Measurements from ENCODE around the gene SLC38A1.

The SLC38A1 gene

DNA sequence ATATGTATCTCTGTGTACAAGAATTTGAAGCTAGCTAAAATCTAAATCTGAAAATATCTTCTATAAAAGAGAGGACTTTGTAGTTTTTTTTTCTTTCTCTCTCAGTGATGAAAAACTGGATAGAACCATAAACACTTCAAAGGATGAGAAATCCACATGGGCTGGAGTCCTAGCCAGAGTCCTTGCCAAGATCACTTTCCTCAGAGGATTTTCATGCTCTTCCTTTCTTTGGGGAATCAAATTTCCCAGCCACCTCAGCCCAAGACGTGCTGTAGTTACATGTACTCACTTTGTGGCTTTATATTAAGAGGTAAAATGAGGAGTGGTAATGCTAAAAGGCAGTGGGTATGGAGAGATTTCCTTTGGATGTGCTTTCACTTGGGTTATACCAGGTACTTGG is 110.3 kb downstream of the SLC38A1 start:
- Histone ChIP-seq H3K4me3 (ENCODE audit: insufficient read depth, low read depth, low read length, poor library complexity, severe bottlenecking) (no peak overlapping the region), H3K36me3 (ENCODE audit: control insufficient read depth, insufficient read depth, low read length) (no peaks in the 10 kb centered on the region), H3K9me3 (ENCODE audit: control insufficient read depth, low read length) (no peaks in the 10 kb centered on the region), H3K27ac (ENCODE audit: insufficient read depth, low read length, poor library complexity, severe bottlenecking) (no peak overlapping the region), H3K4me1 (ENCODE audit: control insufficient read depth, insufficient read depth, low read length, poor library complexity, severe bottlenecking) (no peaks in the 10 kb centered on the region), H3K27me3 (replicated peaks; ENCODE audit: control insufficient read depth, insufficient read depth, low read length, poor library complexity, severe bottlenecking) (no peaks in the 10 kb centered on the region)
- DNase-seq: no peak

DNA sequence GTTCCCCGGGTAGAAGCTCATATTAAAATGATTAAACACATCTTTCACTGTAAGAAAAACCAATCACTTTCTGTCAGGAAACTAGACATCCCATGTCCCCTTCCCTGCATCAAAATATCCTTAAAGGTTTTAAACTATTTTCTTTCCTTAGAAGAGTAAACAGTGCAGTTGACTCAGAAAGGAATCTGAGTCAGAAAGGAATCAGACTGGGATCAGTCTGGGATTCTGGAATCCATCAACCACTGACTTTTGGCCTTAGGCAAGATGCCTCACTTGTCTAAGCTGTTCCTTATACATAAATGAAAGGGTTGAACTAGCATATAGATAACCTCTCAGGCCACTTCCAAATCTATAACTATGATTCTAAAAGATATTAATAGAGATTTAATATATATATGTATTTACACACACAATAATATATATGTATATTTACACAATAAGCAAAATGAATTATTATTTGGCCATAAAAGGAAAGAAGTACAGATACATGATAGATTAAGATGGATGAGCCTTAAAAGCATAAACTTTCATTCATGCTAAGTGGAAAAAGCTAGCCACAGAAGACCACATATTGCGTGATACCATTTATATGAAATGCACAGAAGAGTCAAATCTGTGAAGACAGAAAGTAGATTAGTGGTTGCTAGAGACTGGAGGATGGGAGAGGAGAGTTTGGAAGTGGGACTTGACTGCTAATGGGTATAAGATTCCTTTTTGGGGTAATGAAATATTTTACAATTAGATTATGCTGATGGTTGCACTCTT is 114.4 kb downstream of the SLC38A1 start:
- Histone ChIP-seq H3K9me3 (ENCODE audit: control insufficient read depth, low read length) (no peaks in the 10 kb centered on the region), H3K4me3 (ENCODE audit: insufficient read depth, low read depth, low read length, poor library complexity, severe bottlenecking) (no peak overlapping the region), H3K4me1 (ENCODE audit: control insufficient read depth, insufficient read depth, low read length, poor library complexity, severe bottlenecking) (no peaks in the 10 kb centered on the region), H3K27me3 (replicated peaks; ENCODE audit: control insufficient read depth, insufficient read depth, low read length, poor library complexity, severe bottlenecking) (no peaks in the 10 kb centered on the region), H3K36me3 (ENCODE audit: control insufficient read depth, insufficient read depth, low read length) (no peaks in the 10 kb centered on the region), H3K27ac (ENCODE audit: insufficient read depth, low read length, poor library complexity, severe bottlenecking) (no peak overlapping the region)
- no peak for DNase-seq

DNA sequence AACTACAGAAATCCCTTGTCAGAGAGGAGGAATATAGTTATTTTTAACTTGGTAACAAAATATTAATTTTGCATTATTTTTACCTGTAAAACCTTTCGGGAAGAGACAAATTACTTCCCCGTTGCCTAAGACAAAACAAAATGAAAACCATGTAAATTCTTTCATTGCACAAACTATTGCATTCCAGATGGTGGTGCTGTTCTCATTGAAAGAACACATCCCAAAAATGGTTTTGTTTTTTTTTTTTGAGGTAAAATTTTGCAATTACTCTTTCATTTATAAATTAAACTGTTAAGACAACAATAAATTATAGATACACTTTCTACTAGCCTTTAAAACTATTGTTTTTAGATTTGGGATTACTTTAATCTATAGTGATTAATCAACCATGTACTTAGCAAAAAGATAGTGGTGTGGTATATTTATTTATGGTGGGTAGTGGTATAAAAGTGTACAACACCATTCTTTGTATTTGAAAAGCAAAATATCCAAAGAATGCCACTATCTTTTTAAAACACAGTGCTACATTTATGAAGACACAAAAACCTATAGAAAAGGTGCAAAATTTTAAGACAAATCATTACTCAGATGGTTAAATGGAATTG is 115.5 kb downstream of the SLC38A1 start:
- Histone ChIP-seq H3K4me3 (ENCODE audit: insufficient read depth, low read depth, low read length, poor library complexity, severe bottlenecking) (no peak overlapping the region), H3K36me3 (ENCODE audit: control insufficient read depth, insufficient read depth, low read length) (no peaks in the 10 kb centered on the region), H3K27ac (ENCODE audit: insufficient read depth, low read length, poor library complexity, severe bottlenecking) (no peak overlapping the region), H3K4me1 (ENCODE audit: control insufficient read depth, insufficient read depth, low read length, poor library complexity, severe bottlenecking) (no peaks in the 10 kb centered on the region), H3K27me3 (replicated peaks; ENCODE audit: control insufficient read depth, insufficient read depth, low read length, poor library complexity, severe bottlenecking) (no peaks in the 10 kb centered on the region), H3K9me3 (ENCODE audit: control insufficient read depth, low read length) (no peaks in the 10 kb centered on the region)
- DNase-seq: no peak

DNA sequence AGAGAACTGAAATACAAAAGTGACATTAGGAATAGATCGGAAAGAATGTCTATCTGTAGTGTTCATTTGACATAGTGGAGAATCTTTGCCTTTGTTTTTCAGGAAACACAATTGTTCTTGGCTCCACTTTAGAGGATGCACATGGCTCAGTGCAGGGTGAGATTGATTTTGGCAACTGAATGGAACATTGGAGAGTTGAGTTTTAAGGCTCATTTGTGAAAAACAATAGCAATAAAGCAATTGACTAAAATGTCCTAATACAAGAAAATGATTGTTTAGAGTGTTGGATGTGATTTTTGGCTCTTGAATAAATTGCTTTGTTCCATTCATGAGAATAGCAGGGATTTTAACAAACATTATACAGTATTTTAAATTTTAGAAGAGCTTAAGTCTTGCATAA is 116.4 kb downstream of the SLC38A1 start:
- no peaks in the 10 kb centered on the region for H3K27me3 ChIP-seq (replicated peaks; ENCODE audit: control insufficient read depth, insufficient read depth, low read length, poor library complexity, severe bottlenecking)
- no peaks in the 10 kb centered on the region for H3K36me3 ChIP-seq (ENCODE audit: control insufficient read depth, insufficient read depth, low read length)
- DNase-seq: no peak
- H3K4me1 ChIP-seq (ENCODE audit: control insufficient read depth, insufficient read depth, low read length, poor library complexity, severe bottlenecking): no peaks in the 10 kb centered on the region
- H3K4me3 ChIP-seq (ENCODE audit: insufficient read depth, low read depth, low read length, poor library complexity, severe bottlenecking): no peak overlapping the region
- no peak overlapping the region for H3K27ac ChIP-seq (ENCODE audit: insufficient read depth, low read length, poor library complexity, severe bottlenecking)
- no peaks in the 10 kb centered on the region for H3K9me3 ChIP-seq (ENCODE audit: control insufficient read depth, low read length)

DNA sequence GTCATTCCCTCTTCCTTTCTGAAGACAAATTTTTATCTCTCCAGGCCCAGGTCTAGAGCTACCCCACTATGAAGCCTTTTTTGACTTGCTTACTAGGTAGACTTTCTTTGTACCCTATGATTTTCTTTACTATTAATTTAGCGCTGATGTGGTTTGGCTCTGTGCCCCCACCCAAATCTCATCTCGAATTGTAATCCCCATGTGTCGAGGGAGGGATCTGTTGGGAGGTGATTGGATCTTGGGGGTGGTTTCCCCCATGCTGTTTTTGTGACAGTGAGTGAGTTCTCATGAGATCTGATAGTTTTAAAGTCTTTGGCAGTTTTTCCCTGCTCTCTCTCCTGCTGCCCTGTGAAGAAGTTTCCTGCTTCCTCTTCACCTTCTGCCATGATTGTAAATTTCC is 118.1 kb downstream of the SLC38A1 start:
- no peaks in the 10 kb centered on the region for H3K36me3 ChIP-seq (ENCODE audit: control insufficient read depth, insufficient read depth, low read length)
- H3K27ac ChIP-seq (ENCODE audit: insufficient read depth, low read length, poor library complexity, severe bottlenecking): no peak overlapping the region

DNA sequence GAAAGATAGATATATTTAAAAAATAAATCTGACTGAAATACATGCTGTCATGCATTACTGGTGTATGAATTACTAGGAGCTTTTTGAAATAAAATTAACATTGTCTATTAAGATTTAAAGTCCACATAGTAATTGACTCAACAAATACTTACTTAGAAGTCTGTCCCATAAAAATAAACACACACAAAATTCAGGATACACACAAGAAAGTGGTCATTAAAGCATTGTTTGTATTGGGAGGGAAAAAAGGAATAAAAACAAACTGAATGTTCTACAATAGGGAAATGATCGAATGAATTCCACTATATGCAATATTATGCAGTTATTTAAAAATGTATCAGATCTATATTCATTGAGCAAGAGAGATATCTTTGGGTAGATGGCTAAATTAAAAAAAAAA is 118.9 kb downstream of the SLC38A1 start:
- DNase-seq: no peak

More for the DNA sequence above, 118.1 kb downstream of the SLC38A1 start:
- Histone ChIP-seq H3K4me1 (ENCODE audit: control insufficient read depth, insufficient read depth, low read length, poor library complexity, severe bottlenecking) (no peaks in the 10 kb centered on the region), H3K27me3 (replicated peaks; ENCODE audit: control insufficient read depth, insufficient read depth, low read length, poor library complexity, severe bottlenecking) (no peaks in the 10 kb centered on the region), H3K4me3 (ENCODE audit: insufficient read depth, low read depth, low read length, poor library complexity, severe bottlenecking) (no peak overlapping the region), H3K9me3 (ENCODE audit: control insufficient read depth, low read length) (no peaks in the 10 kb centered on the region)
- no peak for DNase-seq

DNA sequence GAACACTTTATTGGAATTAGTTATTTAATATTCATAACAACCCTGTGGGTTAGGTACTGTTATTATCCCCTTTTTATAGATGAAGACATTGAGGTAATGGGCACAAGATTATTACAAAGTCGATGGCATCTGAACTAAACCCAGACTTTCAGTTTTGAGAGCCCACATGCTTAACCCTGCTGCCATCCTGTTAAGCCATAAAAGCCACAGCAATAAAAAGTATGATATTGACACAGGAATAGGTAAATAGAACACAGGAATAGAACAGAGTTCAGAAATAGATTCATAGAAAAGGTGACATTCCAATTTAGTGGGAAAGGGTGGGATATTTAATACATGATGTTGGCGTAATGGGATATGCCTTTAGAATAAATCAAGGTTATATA is 119.8 kb downstream of the SLC38A1 start:
- Histone ChIP-seq H3K4me1 (ENCODE audit: control insufficient read depth, insufficient read depth, low read length, poor library complexity, severe bottlenecking) (no peaks in the 10 kb centered on the region), H3K9me3 (ENCODE audit: control insufficient read depth, low read length) (no peaks in the 10 kb centered on the region), H3K27me3 (replicated peaks; ENCODE audit: control insufficient read depth, insufficient read depth, low read length, poor library complexity, severe bottlenecking) (no peaks in the 10 kb centered on the region), H3K36me3 (ENCODE audit: control insufficient read depth, insufficient read depth, low read length) (no peaks in the 10 kb centered on the region), H3K4me3 (ENCODE audit: insufficient read depth, low read depth, low read length, poor library complexity, severe bottlenecking) (no peak overlapping the region), H3K27ac (ENCODE audit: insufficient read depth, low read length, poor library complexity, severe bottlenecking) (no peak overlapping the region)
- DNase-seq: no peak

More for the DNA sequence above, 118.9 kb downstream of the SLC38A1 start:
- no peak overlapping the region for H3K27ac ChIP-seq (ENCODE audit: insufficient read depth, low read length, poor library complexity, severe bottlenecking)
- H3K9me3 ChIP-seq (ENCODE audit: control insufficient read depth, low read length): no peaks in the 10 kb centered on the region
- no peaks in the 10 kb centered on the region for H3K36me3 ChIP-seq (ENCODE audit: control insufficient read depth, insufficient read depth, low read length)
- H3K4me1 ChIP-seq (ENCODE audit: control insufficient read depth, insufficient read depth, low read length, poor library complexity, severe bottlenecking): no peaks in the 10 kb centered on the region
- H3K4me3 ChIP-seq (ENCODE audit: insufficient read depth, low read depth, low read length, poor library complexity, severe bottlenecking): no peak overlapping the region
- no peaks in the 10 kb centered on the region for H3K27me3 ChIP-seq (replicated peaks; ENCODE audit: control insufficient read depth, insufficient read depth, low read length, poor library complexity, severe bottlenecking)

DNA sequence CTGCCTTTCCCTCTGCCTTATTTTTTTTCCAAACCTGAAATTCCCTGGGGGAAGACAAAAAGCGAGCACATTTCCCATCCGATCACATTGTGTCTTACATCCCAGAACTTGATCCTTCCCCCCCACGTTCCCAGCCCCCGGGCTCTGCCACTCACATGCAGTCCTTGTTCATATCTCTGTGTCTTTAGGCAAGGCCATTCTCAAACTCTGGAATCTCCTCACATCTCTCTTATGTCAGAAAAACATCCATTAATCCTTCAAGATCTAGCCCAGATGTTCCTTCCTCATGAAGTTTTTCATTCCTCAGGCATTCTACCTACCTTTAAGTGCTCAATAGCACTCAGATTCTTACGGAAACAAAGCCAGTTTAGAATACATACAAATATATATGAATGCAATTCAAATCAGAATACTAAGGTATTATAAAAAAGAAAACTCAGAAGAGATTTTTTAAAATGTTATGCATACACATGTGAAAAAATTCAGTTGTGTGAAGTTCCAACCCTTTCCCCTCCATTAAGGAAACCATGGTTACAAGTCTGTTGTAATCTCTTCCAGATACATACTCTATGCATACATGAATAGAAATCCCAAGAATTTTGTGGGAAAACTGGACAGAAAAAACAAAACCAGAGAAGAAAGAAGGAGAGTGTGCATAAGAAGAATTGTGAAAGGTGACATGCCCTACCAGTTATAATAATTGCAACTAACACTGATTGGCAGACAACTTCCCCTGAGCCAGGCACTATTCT is 120.3 kb downstream of the SLC38A1 start:
- no peak for DNase-seq

DNA sequence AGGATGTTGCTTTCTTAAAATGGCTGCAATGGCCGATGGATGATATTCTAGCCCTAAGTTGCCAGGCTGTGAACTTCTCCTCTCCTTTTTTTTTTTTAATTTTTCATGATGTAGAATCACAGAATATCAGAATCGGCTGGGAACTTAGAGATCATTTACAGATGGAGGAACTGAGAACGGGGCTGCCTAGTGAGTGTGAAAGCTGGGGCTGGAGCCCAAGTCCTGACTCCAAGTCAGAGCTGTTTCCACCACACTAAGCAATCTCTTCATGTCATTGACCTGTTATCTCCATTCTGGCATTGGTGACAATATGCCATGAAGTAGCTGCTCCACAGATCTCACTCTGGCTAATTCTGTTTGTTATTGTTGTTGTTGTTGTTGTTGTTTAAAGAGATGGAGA is 121.7 kb downstream of the SLC38A1 start:
- Histone ChIP-seq H3K4me3 (ENCODE audit: insufficient read depth, low read depth, low read length, poor library complexity, severe bottlenecking) (no peak overlapping the region), H3K9me3 (ENCODE audit: control insufficient read depth, low read length) (no peaks in the 10 kb centered on the region), H3K4me1 (ENCODE audit: control insufficient read depth, insufficient read depth, low read length, poor library complexity, severe bottlenecking) (no peaks in the 10 kb centered on the region), H3K27me3 (replicated peaks; ENCODE audit: control insufficient read depth, insufficient read depth, low read length, poor library complexity, severe bottlenecking) (no peaks in the 10 kb centered on the region), H3K36me3 (ENCODE audit: control insufficient read depth, insufficient read depth, low read length) (no peaks in the 10 kb centered on the region), H3K27ac (ENCODE audit: insufficient read depth, low read length, poor library complexity, severe bottlenecking) (no peak overlapping the region)
- DNase-seq: no peak

More for the DNA sequence above, 120.3 kb downstream of the SLC38A1 start:
- Histone ChIP-seq H3K4me3 (ENCODE audit: insufficient read depth, low read depth, low read length, poor library complexity, severe bottlenecking) (no peak overlapping the region), H3K4me1 (ENCODE audit: control insufficient read depth, insufficient read depth, low read length, poor library complexity, severe bottlenecking) (no peaks in the 10 kb centered on the region), H3K27ac (ENCODE audit: insufficient read depth, low read length, poor library complexity, severe bottlenecking) (no peak overlapping the region), H3K36me3 (ENCODE audit: control insufficient read depth, insufficient read depth, low read length) (no peaks in the 10 kb centered on the region), H3K9me3 (ENCODE audit: control insufficient read depth, low read length) (no peaks in the 10 kb centered on the region), H3K27me3 (replicated peaks; ENCODE audit: control insufficient read depth, insufficient read depth, low read length, poor library complexity, severe bottlenecking) (no peaks in the 10 kb centered on the region)

DNA sequence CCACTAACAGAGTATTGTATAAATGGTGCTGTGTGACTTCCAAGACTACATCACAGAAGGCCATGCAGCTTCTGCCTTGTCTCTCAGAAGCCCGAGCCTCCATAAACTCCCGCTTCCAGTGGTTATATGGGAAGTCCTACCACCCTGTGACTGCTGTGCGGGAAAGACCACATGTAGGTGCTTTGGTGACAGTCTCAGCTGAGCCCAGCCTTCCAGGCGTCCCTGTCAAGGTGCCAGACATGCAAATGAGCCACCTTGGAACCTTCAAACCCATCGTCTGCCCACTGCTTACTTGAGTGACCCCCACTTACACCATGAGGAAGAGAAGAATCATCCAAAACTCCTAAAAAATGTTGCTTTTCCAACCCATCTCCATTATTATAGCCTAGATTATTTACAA is 123.0 kb downstream of the SLC38A1 start:
- Histone ChIP-seq H3K9me3 (ENCODE audit: control insufficient read depth, low read length) (no peaks in the 10 kb centered on the region), H3K27ac (ENCODE audit: insufficient read depth, low read length, poor library complexity, severe bottlenecking) (no peak overlapping the region)

More for the DNA sequence above, 123.0 kb downstream of the SLC38A1 start:
- Histone ChIP-seq H3K4me3 (ENCODE audit: insufficient read depth, low read depth, low read length, poor library complexity, severe bottlenecking) (no peak overlapping the region), H3K36me3 (ENCODE audit: control insufficient read depth, insufficient read depth, low read length) (no peaks in the 10 kb centered on the region), H3K27me3 (replicated peaks; ENCODE audit: control insufficient read depth, insufficient read depth, low read length, poor library complexity, severe bottlenecking) (no peaks in the 10 kb centered on the region), H3K4me1 (ENCODE audit: control insufficient read depth, insufficient read depth, low read length, poor library complexity, severe bottlenecking) (no peaks in the 10 kb centered on the region)
- no peak for DNase-seq

Measured in effector memory CD4-positive, alpha-beta T cell (primary cell).